GM18861 (cell line): Measurements from ENCODE around the gene MFAP3L.

ENCODE experiments used
- ATAC-seq: cut with Tn5 transposase; IDR thresholded peaks from one replicate; pipeline ENCODE4 v1.9.1; 2021; ENCODE audit not compliant: unreplicated experiment

Gene MFAP3L

GRCh38 chr4:170022211-170022610 is 4.0 kb downstream of the MFAP3L start:
- ATAC-seq: no peak

- ATAC-seq: no peak
Observed at GRCh38 chr4:170017252-170017651, 8.9 kb downstream of the MFAP3L start.

- ATAC-seq: no peak
Observed at GRCh38 chr4:170015285-170015684, 10.9 kb downstream of the MFAP3L start.

GRCh38 chr4:170014359-170015011 is 11.7 kb downstream of the MFAP3L start:
- no peak for ATAC-seq

GRCh38 chr4:170012629-170012958 is 13.6 kb downstream of the MFAP3L start:
- no peak for ATAC-seq

GRCh38 chr4:170011921-170012628 is 14.1 kb downstream of the MFAP3L start:
- no peak for ATAC-seq

GRCh38 chr4:170009291-170009690 is 16.9 kb downstream of the MFAP3L start:
- ATAC-seq: no peak

- ATAC-seq: no peak
Observed at GRCh38 chr4:170008801-170009200, 17.4 kb downstream of the MFAP3L start.

GRCh38 chr4:170008371-170008770 is 17.8 kb downstream of the MFAP3L start:
- no peak for ATAC-seq

- no peak for ATAC-seq
Observed at GRCh38 chr4:170007113-170007512, 19.1 kb downstream of the MFAP3L start.

GRCh38 chr4:170005472-170005871 is 20.7 kb downstream of the MFAP3L start:
- no peak for ATAC-seq

- ATAC-seq: no peak
Observed at GRCh38 chr4:170004651-170005295, 21.4 kb downstream of the MFAP3L start.

- no peak for ATAC-seq
Observed at GRCh38 chr4:170003071-170004070, 22.8 kb downstream of the MFAP3L start.

- ATAC-seq: no peak
Observed at GRCh38 chr4:170001745-170002267, 24.4 kb downstream of the MFAP3L start.

- no peak for ATAC-seq
Observed at GRCh38 chr4:170001011-170001744, 25.0 kb downstream of the MFAP3L start.

GRCh38 chr4:169999923-170000322 is 26.3 kb downstream of the MFAP3L start:
- ATAC-seq: no peak

GRCh38 chr4:169998981-169999380 is 27.2 kb downstream of the MFAP3L start:
- no peak for ATAC-seq

- no peak for ATAC-seq
Observed at GRCh38 chr4:169996379-169997240, 29.6 kb downstream of the MFAP3L start.

GRCh38 chr4:169993531-169993930 is 32.7 kb downstream of the MFAP3L start:
- no peak for ATAC-seq
